Uterus (tissue), 2 donors: ENCODE results near the gene NFXL1.
"Not testable (repeated sequence)": the region's sequence is repeated elsewhere in the genome, so short reads cannot be mapped to it uniquely, and the experiment has no call there.

Source experiments
- CTCF ChIP-seq, 4 experiments: fragments of 200-600 bp in 2 of 4; fragments of 450-650 bp in 2 of 4; sonication (generic) in 2 of 4; IDR thresholded peaks; one replicate each; pipeline ENCODE4 v1.5.1; 2016 to 2019; ENCODE audit warnings: antibody characterized with exemption in 4 of 4, mild to moderate bottlenecking in 2 of 4, moderate library complexity in 1 of 4
- POLR2A ChIP-seq, 2 donors: fragments of 450-650 bp; IDR thresholded peaks; one replicate each; pipeline ENCODE4 v1.6.1; 2016; ENCODE audit warnings: antibody characterized with exemption in 2 of 2, mild to moderate bottlenecking in 1 of 2, moderate library complexity in 1 of 2

- TF ChIP-seq CTCF, POLR2A (IDR thresholded peaks at IDR 0.05): not testable (repeated sequence)
Observed at GRCh38 chr4:47923261-47923608, 8.9 kb upstream of the NFXL1 start.
